GM08714 (cell line): ENCODE measurements around the gene MSANTD1.

Experiments
- H3K4me3 ChIP-seq: fragments of 200-500 bp; sonication (Bioruptor generic); 2 replicates; pipeline ENCODE4 v1.5.1; 2014; ENCODE audit warnings: mild to moderate bottlenecking, low read length, inconsistent platforms
- ZNF274 ChIP-seq: IDR thresholded peaks from 2 replicates; pipeline ENCODE4 v1.6.1; 2012; ENCODE audit warnings: mild to moderate bottlenecking, low read depth, low read length

MSANTD1 gene

GRCh38 chr4:3267576-3268394, 18.8 kb downstream of the MSANTD1 start:
- no peak overlapping the region for H3K4me3 ChIP-seq
- TF ChIP-seq ZNF274: no peak

GRCh38 chr4:3268395-3269104, 19.6 kb downstream of the MSANTD1 start:
- TF ChIP-seq ZNF274: no peak
- no peak overlapping the region for H3K4me3 ChIP-seq

- TF ChIP-seq ZNF274: no peak
- no peak overlapping the region for H3K4me3 ChIP-seq
Measured at GRCh38 chr4:3269105-3269927, 20.4 kb downstream of the MSANTD1 start.

GRCh38 chr4:3269991-3270611, 21.1 kb downstream of the MSANTD1 start:
- no peak overlapping the region for H3K4me3 ChIP-seq
- no peak for TF ChIP-seq ZNF274

GRCh38 chr4:3271131-3271530, 22.2 kb downstream of the MSANTD1 start:
- TF ChIP-seq ZNF274: no peak
- no peak overlapping the region for H3K4me3 ChIP-seq

GRCh38 chr4:3276986-3277385, 28.0 kb downstream of the MSANTD1 start:
- TF ChIP-seq ZNF274: no peak

GRCh38 chr4:3280466-3280865, 31.5 kb downstream of the MSANTD1 start:
- no peak overlapping the region for H3K4me3 ChIP-seq
- TF ChIP-seq ZNF274: no peak

More at GRCh38 chr4:3276986-3277385, 28.0 kb downstream of the MSANTD1 start:
- no peak overlapping the region for H3K4me3 ChIP-seq

- no peak overlapping the region for H3K4me3 ChIP-seq
- no peak for TF ChIP-seq ZNF274
Measured at GRCh38 chr4:3283483-3283882, 34.5 kb downstream of the MSANTD1 start.

GRCh38 chr4:3283916-3284315, 35.0 kb downstream of the MSANTD1 start:
- no peak for TF ChIP-seq ZNF274
- no peak overlapping the region for H3K4me3 ChIP-seq

- no peak for TF ChIP-seq ZNF274
- no peak overlapping the region for H3K4me3 ChIP-seq
Measured at GRCh38 chr4:3284734-3285557, 36.0 kb downstream of the MSANTD1 start.

GRCh38 chr4:3285558-3286334, 36.8 kb downstream of the MSANTD1 start:
- TF ChIP-seq ZNF274: no peak
- no peak overlapping the region; the same call in 1 of the 2 replicates for H3K4me3 ChIP-seq
